HG03135 (cell line): Measurements from ENCODE around the gene TMEM63B.

Experiments used
- ATAC-seq: cut with Tn5 transposase; IDR thresholded peaks from one replicate; pipeline ENCODE4 v1.9.1; 2021; ENCODE audit warnings: mild to moderate bottlenecking, moderate library complexity; ENCODE audit not compliant: unreplicated experiment

Gene TMEM63B

DNA sequence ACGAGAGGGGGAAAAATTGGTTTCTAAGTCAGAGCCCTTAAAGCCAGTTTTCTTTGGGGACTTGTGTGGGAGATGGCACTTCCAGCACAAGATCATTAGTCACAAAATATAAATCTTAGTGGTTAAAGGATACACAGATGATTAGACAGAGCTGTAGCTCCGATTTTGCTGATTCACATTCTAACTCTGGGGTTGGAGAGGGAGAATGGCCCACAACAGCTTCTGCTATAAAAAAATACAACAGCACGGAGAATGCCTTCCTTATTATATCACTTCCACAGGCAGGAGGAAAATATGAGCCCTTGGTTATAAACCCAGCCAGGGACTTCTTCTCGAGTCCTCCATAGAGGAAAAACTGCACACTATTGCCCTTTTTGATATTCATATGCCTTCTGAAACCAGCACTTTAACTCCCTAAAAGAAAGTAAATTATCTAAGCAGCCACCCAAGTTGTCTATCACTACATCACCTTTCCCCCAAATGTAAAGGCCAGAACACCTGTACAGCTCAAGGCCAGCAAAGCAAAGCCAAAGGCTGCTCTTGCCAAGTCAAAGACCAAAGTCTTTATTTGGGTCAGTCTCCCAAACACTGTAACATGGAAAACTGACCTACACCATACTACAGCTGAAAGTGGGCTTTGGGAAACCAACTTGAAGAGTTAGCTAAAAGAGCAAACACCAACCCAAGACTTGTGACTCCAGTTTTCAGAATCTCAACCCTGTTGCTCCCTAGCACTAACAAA lies 10.5 kb upstream of the TMEM63B start:
- ATAC-seq = no peak

DNA sequence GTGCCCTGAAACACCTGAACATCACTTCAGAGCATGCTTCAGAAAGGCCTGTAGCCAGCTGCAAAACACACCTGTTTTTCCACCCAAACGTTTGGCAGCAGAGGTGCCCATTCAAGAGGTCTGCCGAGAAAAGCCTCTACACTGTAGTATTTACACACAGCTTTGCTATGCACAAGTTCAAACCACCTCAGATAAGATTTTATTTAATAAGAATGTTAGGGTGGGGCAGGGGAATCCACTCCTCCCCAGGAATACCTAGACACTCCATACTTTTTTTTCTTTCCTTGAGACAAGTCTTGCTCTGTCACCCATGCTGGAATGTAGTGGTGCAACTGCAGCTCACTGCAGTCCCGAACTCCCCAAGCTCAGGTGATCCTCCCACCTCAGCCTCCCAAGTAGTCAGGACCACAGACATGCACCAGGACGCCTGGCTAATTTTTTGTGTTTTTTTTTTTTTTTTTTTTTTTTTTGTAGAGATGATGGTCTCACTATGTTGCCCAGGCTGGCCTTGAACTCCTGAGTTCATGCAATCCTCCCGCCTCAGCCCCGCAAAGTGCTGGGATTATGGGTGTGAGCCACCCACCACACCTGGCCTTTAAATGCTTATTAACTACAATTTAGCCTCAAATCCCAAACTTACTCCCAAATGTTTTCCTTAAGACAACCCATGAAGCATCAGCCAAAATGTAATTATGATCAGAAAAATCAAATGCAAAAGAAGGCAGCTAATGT lies 9.8 kb upstream of the TMEM63B start:
- no peak for ATAC-seq

DNA sequence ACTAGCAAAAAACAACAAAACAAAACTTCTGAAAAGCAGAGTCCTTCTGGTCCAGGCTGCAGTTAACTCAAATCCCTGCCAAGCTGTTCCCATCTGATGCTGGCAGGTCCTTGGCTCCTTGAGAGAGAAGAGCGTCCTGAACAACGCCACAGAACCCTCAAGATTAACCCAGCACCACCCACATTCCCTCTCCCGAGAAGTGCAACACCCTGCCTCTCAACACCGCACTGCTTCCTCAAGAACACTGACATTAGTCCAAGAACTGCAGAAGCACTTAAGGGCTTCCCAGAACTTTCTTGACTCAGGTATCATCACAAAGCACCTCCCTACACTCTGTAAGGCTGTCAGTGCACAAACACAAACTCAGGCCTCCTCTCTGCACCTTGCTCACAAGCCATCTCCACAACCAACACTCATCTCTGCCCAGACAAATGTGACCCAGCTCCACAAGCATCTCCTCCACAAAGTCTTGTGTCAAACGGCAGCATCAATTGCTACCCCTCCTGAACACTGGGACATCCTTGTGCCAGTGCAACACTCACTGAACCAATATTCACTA lies 7.6 kb upstream of the TMEM63B start:
- no peak for ATAC-seq

DNA sequence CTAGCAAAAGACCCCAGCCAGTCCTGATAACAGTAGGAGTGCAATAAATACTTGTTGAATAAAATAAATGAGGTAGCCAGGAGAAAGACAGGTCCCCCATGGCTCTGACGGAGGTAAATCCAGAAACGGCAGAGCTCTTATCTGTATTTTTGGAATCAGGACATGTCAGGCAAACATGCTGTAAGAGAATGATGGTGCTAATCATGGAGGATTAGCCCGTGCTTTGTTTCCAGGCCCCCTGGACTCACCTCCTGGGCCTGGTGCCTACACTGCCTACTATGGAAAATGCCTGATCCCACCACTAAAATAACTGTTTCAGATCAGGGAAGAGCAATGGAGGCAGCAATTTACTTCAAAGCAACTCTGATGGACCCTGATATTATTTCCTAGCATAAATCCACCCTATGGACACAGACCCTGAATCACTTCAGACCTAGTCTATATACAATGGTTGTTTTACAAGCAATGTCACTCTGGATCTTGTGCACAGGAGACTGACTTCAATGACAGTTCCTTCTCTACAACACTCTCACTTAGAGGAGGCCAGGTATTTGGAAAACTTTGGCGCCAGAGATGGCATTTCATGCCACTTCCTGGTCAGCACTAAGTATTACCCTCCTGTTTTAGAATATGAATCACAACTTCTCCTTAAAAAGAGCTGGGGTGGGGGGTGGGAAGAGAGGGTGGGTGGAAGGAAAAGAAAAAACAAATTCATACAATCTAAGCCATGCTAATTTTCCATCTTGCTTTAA lies 6.5 kb upstream of the TMEM63B start:
- no peak for ATAC-seq

DNA sequence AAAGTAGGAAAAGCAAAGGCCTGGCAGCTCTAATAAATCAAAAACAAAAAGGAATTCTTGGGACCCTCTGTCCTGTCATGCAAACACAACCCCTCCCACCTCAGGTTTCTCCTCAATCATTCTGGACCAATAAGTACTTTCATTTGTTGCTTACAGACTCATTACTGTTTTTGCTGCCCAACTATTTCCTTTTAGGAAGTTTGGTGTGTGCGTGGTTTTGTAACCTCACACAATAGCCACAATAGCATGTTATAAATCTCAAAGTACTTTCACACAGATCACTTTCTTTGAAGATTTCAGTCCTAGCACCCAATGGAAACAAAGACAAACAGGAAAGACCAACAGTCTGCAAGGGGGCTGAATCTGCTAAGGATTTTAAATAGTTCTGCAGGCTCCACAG lies 4.6 kb upstream of the TMEM63B start:
- ATAC-seq = no peak

DNA sequence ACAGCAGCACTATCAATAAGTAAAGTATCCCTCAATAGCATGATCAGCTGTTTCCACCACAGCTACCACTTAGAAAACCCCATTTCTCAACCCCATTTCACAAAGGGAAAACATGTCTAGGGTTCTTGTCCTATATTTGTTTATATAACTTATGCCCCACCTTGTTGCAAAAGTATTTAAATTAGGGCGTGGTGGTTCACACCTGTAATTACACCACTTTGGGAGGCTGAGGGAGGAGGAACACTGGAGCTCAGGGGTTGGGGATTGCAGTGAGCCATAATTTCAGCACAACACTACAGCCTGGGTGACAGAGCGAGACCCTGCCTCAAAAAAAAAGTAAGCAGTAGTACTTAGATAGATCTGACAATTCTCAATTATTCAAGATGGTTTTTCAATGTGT lies 3.8 kb upstream of the TMEM63B start:
- ATAC-seq = no peak

DNA sequence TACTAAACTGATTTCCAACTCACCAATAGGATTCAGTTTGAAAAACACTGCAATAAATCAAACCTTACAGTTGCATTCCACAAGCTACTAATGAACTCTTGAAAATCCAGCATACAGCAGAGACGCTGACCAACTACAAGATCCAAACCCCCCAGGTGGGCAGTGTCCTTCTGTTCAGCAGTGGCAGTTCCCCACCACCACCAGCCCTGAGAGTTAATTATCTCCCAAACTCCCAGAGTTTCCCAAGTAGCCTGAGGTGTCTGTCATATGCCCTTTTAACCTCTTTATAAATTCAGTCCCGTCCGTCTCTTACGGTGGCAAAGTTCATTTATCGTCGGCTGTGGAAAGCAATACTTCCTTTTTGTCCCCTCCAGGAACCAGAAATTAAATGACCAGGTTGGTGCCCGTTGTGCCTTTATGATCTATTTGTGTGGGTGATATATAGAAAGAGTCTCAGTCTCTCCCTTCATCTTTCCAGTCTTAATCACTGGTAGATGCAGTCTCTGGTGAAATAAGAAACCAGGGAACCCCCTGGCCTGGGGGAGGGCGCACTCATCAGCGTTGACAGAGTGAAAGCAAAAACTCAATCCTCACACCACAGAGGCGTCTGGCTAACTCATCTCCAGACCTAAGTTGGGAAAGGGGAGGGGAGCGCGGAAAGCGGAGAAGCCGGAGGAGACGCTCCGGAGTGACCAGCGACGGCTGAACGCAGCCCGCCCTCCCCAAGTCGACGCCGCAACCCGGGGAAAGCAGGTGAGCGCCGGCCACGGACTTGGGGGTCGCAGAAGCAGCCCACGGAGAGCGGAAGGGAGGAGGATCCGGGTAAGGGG lies 819 bp upstream of the TMEM63B start:
- peak; percentile 48 for ATAC-seq

DNA sequence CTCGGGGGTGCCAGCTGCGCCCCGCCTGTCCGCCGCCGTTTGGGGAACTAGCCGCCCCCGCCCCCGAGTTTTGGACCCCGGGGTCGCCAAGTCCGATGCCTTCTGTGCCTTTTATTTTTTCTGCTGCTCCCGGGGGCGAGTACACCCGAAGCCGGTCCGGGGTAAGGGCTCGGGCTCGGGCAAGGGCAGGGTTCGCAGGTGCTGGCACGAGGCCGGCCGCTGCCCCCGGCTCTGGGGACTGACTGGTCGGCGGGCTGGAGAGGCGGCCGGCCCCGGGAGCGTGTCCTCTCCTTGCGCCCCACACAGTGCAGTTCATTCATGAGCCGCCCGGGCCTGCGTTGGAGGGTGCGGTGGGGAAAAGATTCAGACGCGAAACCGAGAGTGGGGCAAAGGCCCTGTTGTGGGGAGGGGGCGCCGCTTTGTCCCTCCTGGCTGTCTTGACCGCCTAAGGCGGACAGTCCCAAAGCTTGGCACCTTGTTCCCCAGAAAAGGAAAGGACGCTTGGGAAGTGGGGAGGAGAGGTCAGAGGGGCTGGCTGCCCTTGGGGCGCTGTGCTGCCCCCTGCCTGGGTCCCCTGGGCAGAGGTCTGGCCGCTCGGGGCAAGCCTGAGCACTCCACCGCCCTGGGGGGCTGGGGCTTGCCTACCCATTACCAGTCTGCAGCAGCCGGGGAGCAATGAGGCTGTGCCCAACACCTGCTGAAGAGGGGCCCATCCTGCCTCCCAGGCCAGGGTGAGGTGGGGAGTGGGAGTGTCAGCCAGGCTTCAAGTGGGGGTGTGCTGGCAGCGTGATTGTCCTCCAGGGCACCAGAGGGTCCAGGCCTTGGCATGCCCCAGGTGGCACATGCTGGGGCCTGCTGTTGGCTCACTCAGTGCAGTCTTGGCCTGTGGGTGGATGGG lies 915 bp downstream of the TMEM63B start:
- no peak for ATAC-seq

DNA sequence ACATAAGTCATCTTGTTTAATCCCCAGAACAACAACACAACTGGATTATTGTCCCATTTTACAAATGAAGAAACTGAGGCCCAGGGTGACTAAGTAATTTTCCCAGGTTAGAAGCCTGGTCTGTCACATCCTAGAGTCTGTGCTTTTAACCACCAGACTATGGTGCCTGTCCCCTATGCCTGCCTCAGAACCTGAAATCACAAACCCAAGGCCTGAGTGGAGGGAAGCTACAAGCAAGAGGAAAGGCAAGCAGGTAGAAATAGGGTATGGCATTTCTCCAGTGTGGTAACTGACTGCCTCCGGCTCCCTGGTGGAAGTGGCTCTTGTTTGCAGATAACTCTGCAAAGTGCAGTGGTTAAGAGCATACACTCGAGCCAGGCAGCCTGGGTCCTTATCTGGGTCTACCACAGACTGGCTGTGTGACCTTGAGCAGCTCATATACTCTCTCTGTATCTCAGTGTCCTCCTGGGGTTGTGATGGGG lies 2.5 kb downstream of the TMEM63B start:
- no peak for ATAC-seq

DNA sequence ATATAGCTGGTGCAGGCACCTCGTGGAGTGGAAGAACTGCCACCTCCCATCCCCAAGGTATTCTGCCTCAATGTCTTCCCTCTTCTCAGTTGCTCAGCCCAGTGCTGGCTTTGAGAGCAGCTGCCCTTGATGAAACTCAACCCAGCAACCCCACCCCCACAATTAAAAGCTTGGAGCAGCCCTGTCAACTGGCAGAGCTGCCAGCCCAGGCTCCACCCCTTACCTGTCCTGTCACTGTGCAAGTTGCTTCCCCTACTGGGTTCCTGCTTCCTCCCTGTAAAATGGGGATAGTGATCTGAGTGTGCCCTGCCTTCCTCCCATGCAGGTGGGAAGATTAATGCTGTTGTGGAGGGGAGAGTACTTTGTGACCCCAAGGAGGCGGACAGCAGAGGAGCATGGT lies 4.5 kb downstream of the TMEM63B start:
- no peak for ATAC-seq

DNA sequence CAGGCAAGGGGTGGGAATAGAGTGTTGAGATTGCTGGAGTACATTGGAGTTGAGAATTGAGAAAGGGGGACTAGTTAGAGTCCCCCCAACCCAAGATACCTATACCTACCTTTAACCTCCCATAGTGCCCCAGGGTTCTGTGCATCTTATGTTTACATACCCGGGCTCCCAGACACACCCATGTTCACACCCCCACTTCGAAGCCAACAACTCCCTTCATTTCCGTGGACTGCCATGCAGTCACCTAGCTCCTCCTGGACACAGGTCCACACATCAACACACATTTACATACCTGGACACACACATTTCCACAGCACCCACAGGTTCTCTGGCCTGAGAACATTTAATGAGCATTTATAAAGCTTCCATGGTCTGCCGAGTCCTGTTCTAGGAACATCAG lies 5.1 kb downstream of the TMEM63B start:
- no peak for ATAC-seq

DNA sequence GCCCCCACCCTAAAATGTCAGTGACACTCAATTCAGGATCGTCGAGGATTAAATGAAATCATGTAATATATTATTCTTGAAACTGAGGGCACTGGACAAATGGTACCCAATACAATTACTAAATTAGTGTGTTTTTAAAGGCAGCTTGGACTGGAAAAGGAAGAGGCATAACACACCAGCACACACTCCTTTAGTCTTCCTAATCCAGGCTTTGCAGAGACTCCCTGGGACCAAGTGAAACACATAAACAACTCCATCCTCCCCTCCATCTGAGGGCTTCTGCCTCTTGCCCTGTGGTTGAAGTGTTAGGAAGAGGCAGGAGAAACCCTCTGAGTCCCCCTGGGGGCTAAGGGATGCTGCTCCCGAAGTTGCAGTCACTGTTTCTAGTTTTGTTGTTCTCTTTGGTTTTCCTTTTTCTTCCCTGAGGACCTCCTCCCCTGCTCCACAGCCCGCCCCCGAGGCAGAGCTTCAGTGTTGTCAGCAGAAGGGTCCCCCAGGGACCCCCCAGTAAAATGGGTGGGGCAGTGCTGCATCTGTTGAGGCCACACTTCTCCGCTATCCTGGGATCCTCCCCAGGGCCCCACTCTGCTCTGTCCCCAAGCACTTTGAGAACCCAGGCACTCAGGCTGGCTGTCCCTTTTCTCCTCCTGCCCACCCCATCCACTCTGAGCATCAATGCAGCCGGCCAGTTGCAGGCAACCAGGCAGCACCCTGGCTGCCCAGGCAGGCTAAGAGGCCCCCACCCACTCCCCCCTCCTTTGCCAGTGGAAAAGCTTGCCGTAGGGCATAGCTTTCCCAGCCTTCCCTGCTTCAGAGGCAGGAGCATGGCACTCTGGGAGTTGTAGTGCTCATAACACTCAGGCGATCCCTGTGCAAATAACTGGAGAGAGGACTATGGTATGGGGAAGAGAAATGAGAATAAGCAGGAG lies 5.9 kb downstream of the TMEM63B start:
- ATAC-seq = no peak

DNA sequence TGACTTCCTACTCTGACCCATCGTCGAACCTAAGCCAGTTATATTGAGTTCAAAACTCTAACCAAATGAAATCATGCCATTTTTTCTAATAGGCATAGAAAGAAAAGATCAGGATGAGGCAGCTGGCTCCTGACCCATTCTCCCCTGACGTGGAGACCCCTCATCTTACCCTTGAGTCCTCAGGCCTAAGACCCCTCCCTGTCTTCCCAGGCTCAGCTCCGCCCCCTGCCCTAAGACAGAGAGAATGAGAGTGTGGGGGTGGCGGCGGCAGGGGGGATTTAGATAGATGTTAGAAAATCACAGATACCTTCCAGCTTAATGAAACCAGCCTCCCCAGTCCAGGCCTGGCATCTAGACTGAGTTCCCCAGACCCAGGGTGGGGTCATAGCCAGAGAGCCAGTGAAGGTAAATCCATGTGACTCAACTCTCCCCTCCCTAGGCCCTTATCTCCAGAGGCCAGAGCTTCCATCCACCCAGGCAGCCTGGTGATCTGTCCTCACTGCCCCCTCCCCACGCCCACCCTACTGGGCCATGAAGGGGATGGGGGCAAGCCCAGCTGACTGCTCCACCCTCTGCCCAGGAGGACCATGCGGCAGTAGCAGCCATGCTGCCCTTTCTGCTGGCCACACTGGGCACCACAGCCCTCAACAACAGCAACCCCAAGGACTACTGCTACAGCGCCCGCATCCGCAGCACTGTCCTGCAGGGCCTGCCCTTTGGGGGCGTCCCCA lies 6.8 kb downstream of the TMEM63B start:
- ATAC-seq = no peak

DNA sequence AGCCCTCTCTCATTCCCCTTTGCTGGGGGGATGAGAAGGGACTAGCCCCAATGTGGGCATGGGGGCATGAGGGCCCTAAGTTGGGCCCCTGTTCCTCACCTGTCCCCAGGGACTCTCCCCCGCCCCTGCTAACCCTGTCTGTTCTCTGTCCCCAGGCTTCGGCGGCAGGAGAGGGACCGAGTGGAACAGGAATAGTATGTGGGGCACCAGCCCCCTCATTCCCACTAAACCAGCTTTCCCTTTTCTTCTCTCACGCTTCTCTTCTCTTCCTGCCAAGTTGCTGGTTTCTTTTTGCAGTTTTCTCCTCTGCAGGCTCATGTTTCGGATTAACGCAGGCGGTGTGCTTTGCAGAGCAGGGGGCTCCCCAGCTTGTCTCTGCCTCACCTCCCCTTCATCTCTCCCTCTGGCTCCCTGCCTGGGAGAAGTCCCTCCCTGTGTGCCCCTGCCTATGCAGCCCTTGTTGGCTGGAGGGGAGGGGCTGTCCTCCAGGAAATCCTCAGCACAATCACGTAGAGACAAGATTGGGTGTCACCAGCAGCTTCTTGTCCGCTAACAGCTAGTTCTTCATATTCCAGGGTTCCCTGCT lies 7.9 kb downstream of the TMEM63B start:
- ATAC-seq = no peak

DNA sequence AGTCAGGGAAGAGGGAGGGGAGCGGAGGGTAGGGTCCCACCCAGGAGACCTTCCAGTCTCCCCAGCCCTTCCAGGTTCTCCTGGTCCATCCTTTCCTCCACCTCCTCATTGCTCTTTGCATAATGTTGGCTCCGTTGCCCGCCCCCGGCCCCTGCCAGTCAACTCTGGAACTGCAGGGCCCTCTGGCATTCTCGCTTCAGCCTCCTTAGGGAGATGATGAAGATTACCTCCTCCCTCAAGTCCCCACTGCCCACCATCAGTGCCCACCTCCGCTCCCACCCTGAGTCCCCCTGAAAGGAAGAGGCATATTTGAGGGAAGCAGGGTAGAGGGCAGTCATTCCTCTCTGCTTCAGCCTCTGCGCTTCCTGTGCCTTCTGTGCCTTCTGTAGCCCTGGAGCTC lies 8.5 kb downstream of the TMEM63B start:
- no peak for ATAC-seq

DNA sequence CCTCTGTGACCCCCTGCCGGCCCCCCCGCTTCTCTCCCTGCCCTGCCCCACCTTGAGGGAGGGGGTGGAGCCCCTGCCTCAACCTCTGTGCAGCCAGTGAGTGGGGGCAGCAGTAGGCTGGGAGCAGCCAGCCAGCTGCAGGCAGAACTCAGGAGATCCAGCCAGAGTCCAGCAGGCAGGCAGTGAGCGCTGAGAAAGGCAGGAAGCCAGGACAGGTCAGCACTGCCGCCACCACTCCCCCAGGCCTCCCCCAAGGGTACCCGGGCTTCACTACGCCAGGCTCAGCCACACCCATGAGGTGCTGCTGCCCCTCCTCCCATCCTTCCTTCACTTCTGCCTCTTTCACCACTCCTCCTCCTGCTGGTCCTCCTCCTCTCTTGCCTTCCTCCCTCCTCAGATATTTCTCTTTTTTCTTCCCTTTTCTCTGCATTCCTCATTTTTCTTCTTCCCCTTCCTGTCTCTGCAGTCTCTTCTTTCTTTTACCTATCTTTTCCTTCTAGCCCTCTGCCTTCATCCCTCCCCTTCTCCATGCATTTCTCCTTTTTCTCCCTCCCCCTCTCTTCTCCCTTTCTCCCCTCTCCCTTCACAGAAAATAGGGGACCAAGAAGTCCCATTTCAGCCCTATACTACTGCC lies 11.5 kb downstream of the TMEM63B start:
- no peak for ATAC-seq

DNA sequence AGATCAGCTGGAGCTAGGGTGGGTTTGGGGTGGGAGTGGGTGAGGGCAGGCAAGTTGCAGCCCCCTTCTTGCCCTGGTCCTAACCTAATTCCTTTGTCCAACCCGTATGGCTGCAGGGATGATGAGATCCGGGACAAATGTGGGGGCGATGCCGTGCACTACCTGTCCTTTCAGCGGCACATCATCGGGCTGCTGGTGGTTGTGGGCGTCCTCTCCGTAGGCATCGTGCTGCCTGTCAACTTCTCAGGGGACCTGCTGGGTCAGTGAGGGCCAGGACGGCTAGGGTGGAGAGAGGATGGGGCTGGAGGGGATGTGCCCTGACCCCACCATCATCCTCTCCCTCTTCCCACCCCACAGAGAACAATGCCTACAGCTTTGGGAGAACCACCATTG lies 12.0 kb downstream of the TMEM63B start:
- ATAC-seq = no peak
